SJSA1 (cell line): Measurements from ENCODE around the gene MSH6. TPM values are rescaled to one million over a fixed set of nuclear protein-coding genes. Genes with fewer than 3 reads are reported as not detected.
"Not testable (repeated sequence)": the region's sequence is repeated elsewhere in the genome, so short reads cannot be mapped to it uniquely, and the experiment has no call there.

Experiments
- DNase-seq, 2 experiments: peaks; one replicate each; pipeline ENCODE4 v3.0.0-alpha.2; 2015 to 2020; ENCODE audit warnings: low spot score in 2 of 2, low read depth in 1 of 2
- H3K27ac ChIP-seq: fragments of 250-450 bp; sonication (Bioruptor Pico); 2 replicates; pipeline ENCODE4 v1.5.1; 2020; ENCODE audit warnings: mild to moderate bottlenecking, moderate library complexity
- H3K27me3 ChIP-seq: fragments of 250-450 bp; sonication (Bioruptor Pico); replicated peaks from 2 replicates; pipeline ENCODE4 v1.5.1; 2020; ENCODE audit warnings: mild to moderate bottlenecking, moderate library complexity
- H3K36me3 ChIP-seq: fragments of 250-450 bp; sonication (Bioruptor Pico); 2 replicates; pipeline ENCODE4 v1.5.1; 2020; ENCODE audit warnings: mild to moderate bottlenecking
- H3K4me1 ChIP-seq: fragments of 250-450 bp; sonication (Bioruptor Pico); replicated peaks from 2 replicates; pipeline ENCODE4 v1.6.1; 2021; ENCODE audit warnings: mild to moderate bottlenecking
- H3K4me3 ChIP-seq: fragments of 250-450 bp; sonication (Bioruptor Pico); 2 replicates; pipeline ENCODE4 v1.5.1; 2020; ENCODE audit warnings: mild to moderate bottlenecking
- H3K9me3 ChIP-seq: fragments of 250-450 bp; sonication (Bioruptor Pico); replicated peaks from 2 replicates; pipeline ENCODE4 v1.5.1; 2020; ENCODE audit warnings: mild to moderate bottlenecking
- total RNA-seq: library from RNA; depleted of rRNA; stranded (reverse); fragments of >200 nt; shearing (Covaris generic); gene quantifications from 2 replicates; pipeline ENCODE4 v1.2.3, GENCODE V29; 2014; rRNA removed

MSH6 gene
- total RNA-seq, 1 experiment from 2014 or later = 99.1 TPM

GRCh38 chr2:47842846-47843245 is 59.9 kb downstream of the MSH6 start:
- Histone ChIP-seq H3K4me3 (no peak overlapping the region), H3K27ac (no peak overlapping the region), H3K36me3 (peaks cover 18% of the 10 kb centered on the region), H3K27me3 (no peaks in the 10 kb centered on the region), H3K4me1 (no peaks in the 10 kb centered on the region), H3K9me3 (no peaks in the 10 kb centered on the region)
- no peak for DNase-seq

GRCh38 chr2:47843407-47843806 is 60.5 kb downstream of the MSH6 start:
- no peaks in the 10 kb centered on the region for H3K4me1 ChIP-seq
- no peak for DNase-seq
- no peak overlapping the region for H3K27ac ChIP-seq
- H3K27me3 ChIP-seq = no peaks in the 10 kb centered on the region
- H3K4me3 ChIP-seq = no peak overlapping the region
- H3K36me3 ChIP-seq = peaks cover 12% of the 10 kb centered on the region
- no peaks in the 10 kb centered on the region for H3K9me3 ChIP-seq

- H3K27me3 ChIP-seq = no peaks in the 10 kb centered on the region
- no peaks in the 10 kb centered on the region for H3K4me1 ChIP-seq
- no peaks in the 10 kb centered on the region for H3K9me3 ChIP-seq
- peaks cover 5% of the 10 kb centered on the region for H3K36me3 ChIP-seq
- H3K27ac ChIP-seq = no peak overlapping the region
- no peak for DNase-seq
- no peak overlapping the region for H3K4me3 ChIP-seq
Measured at GRCh38 chr2:47844162-47844561, 61.2 kb downstream of the MSH6 start.

DNA sequence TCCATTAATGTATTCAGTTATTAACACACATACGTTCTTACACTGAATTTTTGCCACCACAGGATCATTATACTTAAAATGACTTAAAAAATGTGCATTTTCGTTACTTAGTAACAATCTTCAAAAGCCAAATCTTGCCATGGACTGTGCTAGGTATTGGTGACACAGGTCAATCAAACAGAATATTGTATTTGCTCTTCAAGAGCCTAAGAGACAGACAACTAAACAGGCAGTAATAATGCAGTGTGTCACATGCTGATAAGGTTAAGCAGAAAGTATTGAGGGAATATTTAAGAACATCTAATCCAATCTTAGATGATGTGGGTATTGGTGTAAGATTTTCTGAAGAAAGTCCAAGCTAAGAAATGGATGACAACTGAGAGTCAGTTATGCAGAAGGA is 66.4 kb downstream of the MSH6 start:
- Histone ChIP-seq H3K4me3 (no peak overlapping the region), H3K27me3 (no peaks in the 10 kb centered on the region), H3K27ac (no peak overlapping the region), H3K36me3 (no peaks in the 10 kb centered on the region; the same call in 1 of the 2 replicates), H3K4me1 (no peaks in the 10 kb centered on the region), H3K9me3 (no peaks in the 10 kb centered on the region)
- no peak for DNase-seq

GRCh38 chr2:47850198-47850597 is 67.3 kb downstream of the MSH6 start:
- no peak for DNase-seq
- H3K27ac ChIP-seq = no peak overlapping the region
- no peaks in the 10 kb centered on the region for H3K4me1 ChIP-seq
- no peaks in the 10 kb centered on the region for H3K9me3 ChIP-seq
- no peaks in the 10 kb centered on the region; the same call in 1 of the 2 replicates for H3K36me3 ChIP-seq
- H3K27me3 ChIP-seq = no peaks in the 10 kb centered on the region
- no peak overlapping the region for H3K4me3 ChIP-seq

- not testable (repeated sequence) for DNase-seq, H3K4me3 ChIP-seq, H3K27me3 ChIP-seq, H3K9me3 ChIP-seq, H3K36me3 ChIP-seq, H3K27ac ChIP-seq, H3K4me1 ChIP-seq
Measured at GRCh38 chr2:47853067-47853777, 70.3 kb downstream of the MSH6 start.

Other genes with a start within 250 kb of the MSH6 start
- gene KCNK12, start 212.2 kb upstream of the MSH6 start, total RNA-seq = not detected in 2 replicates
- gene FBXO11, start 123.4 kb downstream of the MSH6 start, total RNA-seq = 31.6 and 44.3 TPM in 2 replicates